NB4 (cell line): ENCODE results near the gene CDH4.

ENCODE experiments used
- MYC ChIP-seq: IDR thresholded peaks from 2 replicates; pipeline ENCODE4 v1.6.1; 2011; ENCODE audit warnings: low read depth, low read length
- POLR2A ChIP-seq: IDR thresholded peaks from 2 replicates; pipeline ENCODE4 v1.6.1; 2011; ENCODE audit warnings: mild to moderate bottlenecking; ENCODE audit not compliant: insufficient read length; ENCODE audit errors: extremely low read depth
- TF ChIP-seq, protein P1 (sequence below): IDR thresholded peaks from one replicate; pipeline ENCODE4 v1.5.1; 2012; ENCODE audit warnings: low read depth, low read length
- TF ChIP-seq, protein P2 (sequence below): IDR thresholded peaks from 2 replicates; pipeline ENCODE4 v1.6.1; 2011; ENCODE audit warnings: low read depth, low read length

DNA sequence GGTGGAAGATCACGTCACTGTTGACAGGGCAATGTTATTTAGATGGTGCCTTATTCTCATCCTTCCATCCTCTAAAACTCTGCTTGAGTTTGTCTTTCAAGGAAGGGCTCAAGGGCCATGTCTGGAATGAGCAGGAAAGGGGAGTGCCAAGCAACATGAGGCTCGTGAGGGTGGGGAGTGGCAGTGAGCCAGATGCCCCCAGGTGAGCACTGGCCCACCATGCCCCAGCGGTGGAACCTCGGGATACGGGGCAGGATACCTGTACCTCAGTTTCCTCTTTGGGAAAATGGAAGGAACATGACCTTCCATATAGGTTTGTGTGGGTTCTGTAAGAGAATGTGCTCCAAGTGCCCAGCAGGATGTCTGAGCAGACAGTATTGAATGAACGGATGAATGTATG is 476.3 kb downstream of the CDH4 start:
- TF ChIP-seq, protein P1, sequence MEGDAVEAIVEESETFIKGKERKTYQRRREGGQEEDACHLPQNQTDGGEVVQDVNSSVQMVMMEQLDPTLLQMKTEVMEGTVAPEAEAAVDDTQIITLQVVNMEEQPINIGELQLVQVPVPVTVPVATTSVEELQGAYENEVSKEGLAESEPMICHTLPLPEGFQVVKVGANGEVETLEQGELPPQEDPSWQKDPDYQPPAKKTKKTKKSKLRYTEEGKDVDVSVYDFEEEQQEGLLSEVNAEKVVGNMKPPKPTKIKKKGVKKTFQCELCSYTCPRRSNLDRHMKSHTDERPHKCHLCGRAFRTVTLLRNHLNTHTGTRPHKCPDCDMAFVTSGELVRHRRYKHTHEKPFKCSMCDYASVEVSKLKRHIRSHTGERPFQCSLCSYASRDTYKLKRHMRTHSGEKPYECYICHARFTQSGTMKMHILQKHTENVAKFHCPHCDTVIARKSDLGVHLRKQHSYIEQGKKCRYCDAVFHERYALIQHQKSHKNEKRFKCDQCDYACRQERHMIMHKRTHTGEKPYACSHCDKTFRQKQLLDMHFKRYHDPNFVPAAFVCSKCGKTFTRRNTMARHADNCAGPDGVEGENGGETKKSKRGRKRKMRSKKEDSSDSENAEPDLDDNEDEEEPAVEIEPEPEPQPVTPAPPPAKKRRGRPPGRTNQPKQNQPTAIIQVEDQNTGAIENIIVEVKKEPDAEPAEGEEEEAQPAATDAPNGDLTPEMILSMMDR, result no peak
- no peak for TF ChIP-seq POLR2A
- TF ChIP-seq, protein P2, sequence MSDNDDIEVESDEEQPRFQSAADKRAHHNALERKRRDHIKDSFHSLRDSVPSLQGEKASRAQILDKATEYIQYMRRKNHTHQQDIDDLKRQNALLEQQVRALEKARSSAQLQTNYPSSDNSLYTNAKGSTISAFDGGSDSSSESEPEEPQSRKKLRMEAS, result no peak
- no peak for TF ChIP-seq MYC
